Adrenal gland (tissue), 12 donors: ENCODE results near the gene ITGB5. TPM values are rescaled to one million over a fixed set of nuclear protein-coding genes. Genes with fewer than 3 reads are reported as not detected.
A peak's percentile ranks its signal among the peaks of the same experiment; 100 is the strongest.

ENCODE experiments used
- DNase-seq, 7 donors: peaks; one replicate each; pipeline ENCODE4 v3.0.0-alpha.2; 2019 to 2020
- H3K27ac ChIP-seq, 5 donors: fragments of 200-600 bp; sonication (generic) in 4 of 5; 1 replicate in 3 of 5; 2 replicates in 2 of 5; pipeline versions ENCODE4 v1.5.1 to v1.8.0; 2016 to 2020; ENCODE audit warnings: mild to moderate bottlenecking in 1 of 5
- H3K27me3 ChIP-seq: fragments of 200-600 bp; 2 replicates; pipeline ENCODE4 v1.8.0; 2021
- H3K36me3 ChIP-seq, 2 donors: fragments of 200-600 bp; replicated peaks in 1 of 2; 1 replicate in 1 of 2; 2 replicates in 1 of 2; pipeline versions ENCODE4 v1.5.1 to v1.8.0; 2018 to 2022
- H3K4me1 ChIP-seq, 2 donors: fragments of 200-600 bp; replicated peaks in 1 of 2; 1 replicate in 1 of 2; 2 replicates in 1 of 2; pipeline versions ENCODE4 v1.5.1 to v1.8.0; 2018 to 2021
- H3K4me3 ChIP-seq, 4 donors: fragments of 200-600 bp; sonication (generic) in 3 of 4; one replicate each; pipeline ENCODE4 v1.5.1; 2016 to 2018
- H3K9me3 ChIP-seq, 3 donors: fragments of 200-600 bp; sonication (generic) in 1 of 3; replicated peaks in 1 of 3; 1 replicate in 2 of 3; 2 replicates in 1 of 3; pipeline versions ENCODE4 v1.5.1 to v1.8.0; 2016 to 2021
- POLR2A ChIP-seq, 2 donors: fragments of 450-650 bp; IDR thresholded peaks; one replicate each; pipeline ENCODE4 v1.6.1; 2017; ENCODE audit warnings: antibody characterized with exemption in 2 of 2, mild to moderate bottlenecking in 2 of 2, moderate library complexity in 1 of 2
- WGBS, 4 donors: extraction: QIAGEN DNeasy Blood & Tissue Kit in 2 of 4; methylation state at CpG; one replicate each; pipeline versions ENCODE4 v1.1.5 to v1.1.7; 2013 to 2017; 5-methylcytosine and 5-hydroxymethylcytosine counted together
- intact Hi-C, 2 donors: fragments of 100-400 bp; cut with DNase I; formaldehyde crosslinking; loops; one replicate each; pipeline versions ENCODE4 v1.14.1 to v1.15.0; 2022 to 2023
- polyA plus RNA-seq, 3 donors: library from polyadenylated mRNA; stranded (reverse); fragments of 200-250 nt in 2 of 3; fragments of 350-450 nt in 1 of 3; fragmentation: Illumina TruSeq in 1 of 3; extraction: RNeasy Lipid Tissue Mini Kit (QIAGEN cat#74804) in 1 of 3; gene quantifications; one replicate each; pipeline ENCODE4 v1.2.3, GENCODE V29; 2013 to 2014
- total RNA-seq, 9 donors: library from RNA; depleted of rRNA in 4 of 9; stranded (reverse); fragments of >200 nt in 4 of 9; fragments of 120-200 nt in 1 of 9; fragmentation: NEBNext Ultra II Directional in 1 of 9; extraction: Animal tissue kit (Norgen Biotek cat#: 25700) in 1 of 9; gene quantifications; one replicate each; pipeline versions ENCODE4 v1.1.0 to v1.2.4, GENCODE V29; 2013 to 2023
- TF ChIP-seq, protein P1 (sequence below), 6 experiments: fragments of 450-650 bp in 4 of 6; fragments of 200-600 bp in 2 of 6; sonication (generic) in 1 of 6; IDR thresholded peaks; 1 replicate in 5 of 6; 2 replicates in 1 of 6; pipeline versions ENCODE4 v1.5.1 to v1.8.0; 2016 to 2021; ENCODE audit warnings: antibody characterized with exemption in 6 of 6, mild to moderate bottlenecking in 2 of 6, moderate library complexity in 1 of 6
- donor health status: healthy with polysubstance abuse.
- donor health status: Bipolar disorder and iron deficiency.
- donor health status: DM: yes; HTN: yes; CAD: no.
- donor health status: DM: no; HTN: no; CAD: no.
- donor health status: DM: no; HTN: no; CAD: no.
- donor health status: DM: yes; HTN: yes; CAD: no.

The ITGB5 gene
- total and polyA plus RNA-seq, 12 donors, result 9.4 to 404 (median 94.8) TPM

DNA sequence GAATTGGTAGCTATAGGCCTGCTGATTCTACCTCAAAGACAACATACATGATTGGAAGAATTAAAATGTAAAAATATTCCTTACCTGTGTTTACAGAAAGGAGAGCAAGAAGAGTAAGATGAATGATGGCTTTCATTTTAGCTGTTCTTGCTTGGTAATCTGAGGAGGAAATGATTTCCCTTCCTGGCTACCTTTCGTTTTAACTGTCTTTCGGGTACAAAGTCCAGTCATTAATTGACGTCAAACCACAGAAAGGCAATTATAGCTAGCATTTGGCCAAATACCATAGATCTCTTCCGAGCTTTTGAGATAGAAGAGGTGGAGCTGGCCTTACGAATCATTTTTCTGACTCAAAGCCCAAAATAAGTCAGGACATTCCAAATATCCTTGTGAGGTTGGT lies 47.4 kb upstream of the ITGB5 start, which contains the start of gene MUC13:
Gene MUC13, minus strand, starts transcription at position 175 of the 400 bp plus-strand sequence. Its CDS starts 39 bp downstream, at position 136.
- Histone ChIP-seq H3K27ac (no peak within 1 kb of the TSS), H3K9me3 (no peaks in the 10 kb centered on the region), H3K4me1 (no peaks in the 10 kb centered on the region), H3K36me3 (no peaks in the 10 kb centered on the region), H3K27me3 (no peaks in the 10 kb centered on the region), H3K4me3 (no peak within 1 kb of the TSS)
- TF ChIP-seq, protein P1, sequence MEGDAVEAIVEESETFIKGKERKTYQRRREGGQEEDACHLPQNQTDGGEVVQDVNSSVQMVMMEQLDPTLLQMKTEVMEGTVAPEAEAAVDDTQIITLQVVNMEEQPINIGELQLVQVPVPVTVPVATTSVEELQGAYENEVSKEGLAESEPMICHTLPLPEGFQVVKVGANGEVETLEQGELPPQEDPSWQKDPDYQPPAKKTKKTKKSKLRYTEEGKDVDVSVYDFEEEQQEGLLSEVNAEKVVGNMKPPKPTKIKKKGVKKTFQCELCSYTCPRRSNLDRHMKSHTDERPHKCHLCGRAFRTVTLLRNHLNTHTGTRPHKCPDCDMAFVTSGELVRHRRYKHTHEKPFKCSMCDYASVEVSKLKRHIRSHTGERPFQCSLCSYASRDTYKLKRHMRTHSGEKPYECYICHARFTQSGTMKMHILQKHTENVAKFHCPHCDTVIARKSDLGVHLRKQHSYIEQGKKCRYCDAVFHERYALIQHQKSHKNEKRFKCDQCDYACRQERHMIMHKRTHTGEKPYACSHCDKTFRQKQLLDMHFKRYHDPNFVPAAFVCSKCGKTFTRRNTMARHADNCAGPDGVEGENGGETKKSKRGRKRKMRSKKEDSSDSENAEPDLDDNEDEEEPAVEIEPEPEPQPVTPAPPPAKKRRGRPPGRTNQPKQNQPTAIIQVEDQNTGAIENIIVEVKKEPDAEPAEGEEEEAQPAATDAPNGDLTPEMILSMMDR (IDR thresholded peaks at IDR 0.05), result no peak
- no peak for TF ChIP-seq POLR2A (IDR thresholded peaks at IDR 0.05)
- WGBS, 4 donors, result 77 to 80% (median 79%) methylated on average over 5 of the region's 5 CpGs
- no peak for DNase-seq
- intact Hi-C loops, result no loop called here

DNA sequence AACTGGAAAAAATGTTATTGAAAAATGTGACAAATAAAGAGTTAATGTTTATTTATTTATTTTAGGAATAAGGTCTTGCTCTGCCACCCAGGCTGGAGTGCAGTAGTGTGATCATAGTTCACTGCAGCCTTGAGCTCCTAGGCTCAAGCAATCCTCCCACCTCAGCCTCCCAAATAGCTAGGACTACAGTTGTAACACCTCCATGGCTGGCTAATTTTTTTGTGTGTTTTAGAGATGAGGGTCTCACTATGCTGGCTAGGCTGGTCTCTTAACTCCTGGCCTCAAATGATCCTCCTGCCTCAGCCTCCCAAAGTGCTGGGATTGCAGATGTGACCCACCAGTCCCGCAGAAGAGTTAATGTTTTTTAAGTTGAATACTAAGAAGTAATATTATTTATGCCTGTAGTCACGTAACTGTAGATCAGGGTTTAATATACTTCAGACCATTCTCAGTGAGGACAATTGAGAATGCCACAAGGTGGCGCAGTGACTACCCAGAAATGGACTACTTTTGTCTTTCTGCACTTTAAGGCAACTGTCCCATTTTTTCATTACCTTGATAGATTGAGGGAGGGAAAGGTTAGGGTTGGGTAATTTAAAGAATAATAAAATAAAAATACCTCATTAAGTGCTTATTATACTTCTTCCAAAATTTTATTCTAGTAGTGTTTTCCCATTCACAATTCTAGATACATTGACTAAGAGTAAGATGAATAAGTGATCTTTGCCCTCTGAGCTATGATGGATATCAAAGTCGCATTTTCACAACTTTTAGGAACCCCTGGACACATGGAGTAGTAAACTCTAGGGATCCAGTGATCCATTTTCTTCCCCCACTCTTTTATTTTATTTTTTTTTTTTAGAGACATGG lies 41.4 kb upstream of the ITGB5 start:
- H3K27ac ChIP-seq, result no peak overlapping the region
- intact Hi-C loops, result no loop called here
- H3K4me3 ChIP-seq, result no peak overlapping the region
- no peaks in the 10 kb centered on the region for H3K36me3 ChIP-seq
- no peaks in the 10 kb centered on the region for H3K4me1 ChIP-seq
- TF ChIP-seq, protein P1 (IDR thresholded peaks at IDR 0.05), result peak; percentile 58 to 85 (median 76)
- TF ChIP-seq POLR2A (IDR thresholded peaks at IDR 0.05), result no peak
- WGBS, 4 donors, result 15 to 22% (median 20%) methylated on average over 4 of the region's 4 CpGs
- peak; percentile 46 to 89 (median 69) for DNase-seq
- H3K27me3 ChIP-seq, result no peaks in the 10 kb centered on the region
- no peaks in the 10 kb centered on the region for H3K9me3 ChIP-seq

DNA sequence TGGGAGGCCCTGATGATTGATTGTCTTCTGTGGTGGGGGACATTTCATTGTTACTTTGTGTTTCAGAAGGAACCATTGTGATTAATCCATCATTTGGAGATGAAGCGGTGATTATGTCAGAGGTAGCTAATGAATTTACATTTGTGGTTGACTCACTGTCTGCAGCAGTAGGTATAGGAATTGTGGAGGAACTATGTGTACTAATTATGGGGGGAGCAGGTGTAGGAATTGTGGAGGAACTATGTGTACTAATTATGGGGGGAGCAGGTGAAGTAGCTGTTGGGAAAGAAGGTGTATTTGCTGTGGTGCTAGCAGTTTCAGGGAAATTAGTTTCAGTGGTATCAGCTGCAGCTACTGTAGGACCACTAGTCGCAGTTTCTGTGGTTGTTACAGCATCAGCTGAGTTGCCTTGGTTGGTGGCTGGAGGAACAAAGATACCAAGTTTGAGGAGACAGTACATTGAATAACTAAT lies 40.4 kb upstream of the ITGB5 start:
- WGBS, 4 donors, result 81 to 89% (median 88%) methylated on average over 2 of the region's 2 CpGs
- TF ChIP-seq, protein P1 (IDR thresholded peaks at IDR 0.05), result no peak
- TF ChIP-seq POLR2A (IDR thresholded peaks at IDR 0.05), result no peak
- no peaks in the 10 kb centered on the region for H3K4me1 ChIP-seq
- H3K27ac ChIP-seq, result no peak overlapping the region
- intact Hi-C loops, result no loop called here
- no peaks in the 10 kb centered on the region for H3K9me3 ChIP-seq
- H3K27me3 ChIP-seq, result no peaks in the 10 kb centered on the region
- H3K36me3 ChIP-seq, result no peaks in the 10 kb centered on the region
- no peak overlapping the region for H3K4me3 ChIP-seq
- DNase-seq, result no peak

DNA sequence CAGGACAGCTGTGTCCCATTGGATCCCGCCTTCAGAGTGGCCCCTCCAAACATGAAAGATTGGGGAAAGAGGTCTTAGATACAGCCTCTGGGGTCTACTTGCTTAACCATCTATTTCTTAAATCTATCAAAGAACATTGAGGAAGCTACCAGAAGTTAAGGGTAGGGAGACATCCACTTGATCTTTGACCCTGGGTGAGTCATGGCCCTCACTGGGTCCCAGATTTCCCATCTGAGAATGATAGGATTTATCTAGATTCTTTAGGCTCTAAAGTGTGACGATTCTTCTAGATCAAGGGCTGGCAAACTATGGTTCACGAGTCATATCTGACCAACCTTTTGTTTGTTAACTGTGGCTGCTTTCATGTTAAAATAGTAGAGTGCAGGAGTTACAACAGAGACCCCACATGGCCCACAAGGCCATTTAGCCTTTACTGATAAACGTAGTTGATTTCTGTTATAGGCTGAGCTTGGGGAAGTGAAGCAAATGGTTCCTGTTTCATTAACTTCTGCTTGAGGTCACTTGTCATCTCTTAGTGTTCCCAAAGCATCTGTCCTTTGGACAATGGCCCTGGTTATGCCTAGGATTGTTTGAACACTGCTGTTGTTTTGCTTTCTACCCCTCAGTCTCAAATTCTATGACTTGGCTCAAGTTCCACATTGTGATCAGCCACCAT lies 39.4 kb upstream of the ITGB5 start:
- no peaks in the 10 kb centered on the region for H3K4me1 ChIP-seq
- no peak for TF ChIP-seq POLR2A (IDR thresholded peaks at IDR 0.05)
- H3K27ac ChIP-seq, result no peak overlapping the region
- H3K27me3 ChIP-seq, result no peaks in the 10 kb centered on the region
- intact Hi-C loops, result no loop called here
- WGBS, 4 donors, result 66 to 82% (median 70%) methylated on average over 4 of the region's 4 CpGs
- DNase-seq, result no peak
- H3K9me3 ChIP-seq, result no peaks in the 10 kb centered on the region
- H3K4me3 ChIP-seq, result no peak overlapping the region
- no peaks in the 10 kb centered on the region for H3K36me3 ChIP-seq
